ENCODE measurements around the gene PPP1R8.

- no peak for TF ChIP-seq POLR2A (IDR thresholded peaks at IDR 0.05)
- no peak for TF ChIP-seq CTCF (IDR thresholded peaks at IDR 0.05)
These were observed 6.2 kb upstream of the PPP1R8 start for GRCh38 chr1:27824411-27824810.
